NCI-H1092 treated with DMSO at 0.1 percent for 48 hours (cell line): ENCODE data around the gene LSM14B.
"Not testable (repeated sequence)": the region's sequence is repeated elsewhere in the genome, so short reads cannot be mapped to it uniquely, and the experiment has no call there.

Experiments
- DNase-seq: peaks from one replicate; lab custom pipeline; 2025; lab: John Stamatoyannopoulos, UW

Gene LSM14B

GRCh38 chr20:62112368-62112767 is 9.9 kb upstream of the LSM14B start:
- no peak for DNase-seq

DNA sequence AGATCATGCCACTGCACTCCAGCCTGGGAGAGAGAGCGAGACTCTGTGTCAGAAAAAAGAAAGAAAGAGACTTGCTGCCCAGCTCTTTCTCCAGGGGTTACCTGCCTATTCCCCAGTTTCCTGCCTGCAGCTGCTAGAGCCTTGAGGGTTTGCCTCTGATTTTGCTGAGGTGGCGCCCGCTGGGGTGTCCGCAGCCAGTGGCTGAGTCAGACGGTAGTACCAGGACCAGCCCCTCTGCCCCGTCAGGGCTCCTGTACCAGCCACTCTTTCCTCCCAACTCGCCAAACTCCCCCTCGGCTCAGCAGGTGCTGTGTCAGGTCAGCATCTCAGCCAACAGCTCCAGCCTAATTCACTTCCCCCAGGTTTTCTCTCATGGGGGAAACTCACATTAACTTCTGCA is 7.4 kb upstream of the LSM14B start:
- no peak for DNase-seq

DNA sequence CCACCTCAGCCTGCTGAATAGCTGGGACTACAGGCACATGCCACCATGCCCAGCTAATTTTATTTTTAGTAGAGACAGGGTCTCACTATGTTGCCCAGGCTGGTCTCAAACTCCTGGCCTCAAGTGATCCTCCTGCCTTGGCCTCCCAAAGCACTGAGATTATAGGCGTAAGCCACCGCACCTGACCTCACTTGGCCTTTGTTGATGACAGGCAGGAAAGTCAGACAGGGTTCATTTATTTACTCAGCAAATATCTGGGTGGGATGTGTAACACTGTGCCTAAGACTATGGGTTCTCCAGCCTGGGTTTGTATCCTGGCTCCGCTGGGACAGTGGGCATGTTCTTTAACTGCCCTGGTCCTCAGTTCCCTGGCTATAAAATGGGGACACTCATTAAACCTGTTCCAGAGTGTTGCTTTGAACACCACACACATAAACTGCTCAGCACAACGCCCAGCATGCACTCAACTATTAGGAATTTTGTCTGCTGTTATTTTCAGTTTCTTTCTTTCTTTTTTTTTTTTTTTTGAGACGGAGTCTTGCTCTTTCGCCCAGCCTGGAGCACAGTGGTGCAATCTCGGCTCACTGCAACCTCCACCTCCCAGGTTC is 6.4 kb upstream of the LSM14B start:
- DNase-seq = not testable (repeated sequence)

- DNase-seq = no peak
Measured at GRCh38 chr20:62116558-62117361, 5.5 kb upstream of the LSM14B start.

GRCh38 chr20:62117362-62117646 is 5.0 kb upstream of the LSM14B start:
- peak; percentile 63 for DNase-seq

DNA sequence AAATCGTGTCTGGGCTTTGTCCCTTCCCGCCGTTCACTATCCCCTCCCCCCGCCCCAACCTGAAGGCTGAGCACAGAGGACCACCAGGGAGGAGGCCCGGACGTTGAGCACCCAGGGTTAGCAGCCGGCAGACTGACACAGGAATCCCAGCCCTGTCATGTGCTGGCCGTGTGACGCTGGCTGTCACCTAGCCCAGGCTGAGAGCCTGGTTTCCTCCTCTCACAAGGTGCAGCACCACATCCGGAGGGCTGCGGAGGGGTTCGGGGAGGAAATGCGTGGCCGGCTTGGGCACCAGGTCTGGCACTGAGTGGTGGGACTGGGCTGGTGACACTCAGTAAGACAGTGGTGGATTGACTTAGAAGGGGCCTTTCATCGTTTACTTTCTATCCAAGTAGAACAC is 4.6 kb upstream of the LSM14B start:
- peak; percentile 42 for DNase-seq

DNA sequence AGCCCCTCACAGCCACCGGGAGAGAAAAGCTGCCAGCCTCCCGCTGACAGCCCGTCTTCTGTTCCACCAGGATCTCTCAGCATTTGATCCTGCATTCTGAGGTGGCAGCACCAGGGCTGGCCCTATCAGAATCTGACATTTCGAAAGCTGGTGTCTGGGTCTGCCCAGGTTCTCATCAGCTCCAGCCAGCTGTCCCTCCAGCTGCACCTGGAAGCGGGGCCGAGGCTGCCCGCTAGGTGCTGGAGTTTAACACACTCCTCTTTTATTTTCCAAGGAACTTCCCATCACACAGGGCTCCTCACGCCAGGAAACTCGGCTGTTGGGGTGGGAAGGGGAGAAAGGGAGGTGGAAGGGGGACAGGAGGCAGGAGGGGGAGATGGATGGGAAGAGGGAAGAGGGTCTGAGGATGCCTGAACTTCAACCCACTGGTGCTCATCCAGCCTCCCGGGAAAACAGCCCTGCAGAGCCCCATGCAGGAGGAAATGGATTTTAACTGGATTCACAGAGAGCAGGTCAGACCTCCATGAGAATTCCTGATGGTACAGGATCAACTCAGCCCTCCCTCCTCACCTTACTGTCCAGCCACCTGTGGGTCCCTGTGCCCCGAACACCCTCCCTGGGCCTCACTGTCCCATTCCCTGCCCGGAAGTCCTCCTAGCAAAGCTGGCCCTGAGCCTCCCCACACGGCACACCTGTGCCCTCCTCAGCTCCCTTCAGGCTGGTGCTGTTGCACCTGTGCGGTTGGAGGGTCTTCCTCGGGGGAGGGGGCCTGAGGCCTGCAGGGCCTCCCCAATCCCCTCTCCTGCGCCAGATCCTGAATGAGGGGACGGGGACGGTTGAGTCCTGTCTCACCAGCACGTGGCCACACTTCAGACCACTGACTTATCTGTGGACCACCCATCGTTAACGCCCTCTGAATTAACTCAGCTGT is 3.9 kb upstream of the LSM14B start:
- no peak for DNase-seq

DNA sequence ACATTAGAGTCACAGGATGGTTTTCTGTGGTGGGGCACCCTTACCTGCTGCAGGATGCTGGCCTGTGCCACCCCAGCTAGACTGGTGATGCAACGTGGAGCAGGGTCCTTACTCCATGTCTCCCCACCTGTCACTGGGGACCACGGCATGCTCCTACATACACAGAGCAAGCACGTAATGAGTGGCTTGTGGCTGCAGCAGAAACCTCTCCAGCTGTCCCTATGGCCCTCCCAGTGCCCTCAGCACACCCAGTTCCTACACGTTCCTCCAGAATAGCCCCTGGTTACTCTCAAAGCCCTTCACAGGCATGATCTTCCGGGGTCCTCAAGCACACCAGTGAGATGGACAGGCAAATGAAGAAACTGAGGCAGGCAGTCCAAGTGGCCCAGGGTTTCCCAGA is 3.2 kb upstream of the LSM14B start:
- DNase-seq = no peak

DNA sequence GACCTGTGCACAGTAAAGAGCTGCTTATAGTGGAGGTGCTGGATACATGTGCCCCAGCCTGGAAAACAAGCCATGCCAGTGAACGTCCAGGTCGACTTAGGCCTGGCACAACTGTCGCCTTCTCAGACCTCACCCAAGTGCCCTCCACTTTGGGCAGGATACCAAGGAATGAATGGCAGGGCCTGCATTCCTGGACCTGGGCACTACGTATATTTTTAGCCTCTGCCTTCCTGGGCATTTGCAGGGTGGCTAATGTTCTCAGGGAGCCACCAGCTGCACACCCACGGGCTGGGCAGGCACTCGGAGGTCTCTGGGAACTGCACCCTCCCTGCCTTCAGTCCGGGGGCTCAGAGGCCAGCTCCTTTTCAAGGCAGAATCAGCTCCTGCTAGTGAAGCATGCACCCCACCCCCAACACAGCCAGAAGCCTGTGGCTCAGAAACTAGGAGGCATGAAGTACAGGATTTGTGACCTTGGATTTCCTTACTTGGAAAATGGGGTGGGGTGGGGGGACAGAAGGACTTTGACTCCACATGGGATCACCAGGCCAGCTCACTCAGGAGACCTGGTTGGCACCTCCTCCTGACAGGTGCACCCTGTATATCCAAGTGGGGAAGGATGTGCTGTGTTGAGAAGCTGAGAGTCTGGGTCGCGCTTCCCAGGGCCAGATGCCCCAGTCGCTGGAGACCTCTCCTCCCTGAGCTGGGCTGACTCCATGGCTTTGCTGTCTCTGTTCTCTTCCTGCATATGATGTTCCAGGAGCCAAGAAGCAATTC is 2.5 kb upstream of the LSM14B start:
- DNase-seq = no peak

DNA sequence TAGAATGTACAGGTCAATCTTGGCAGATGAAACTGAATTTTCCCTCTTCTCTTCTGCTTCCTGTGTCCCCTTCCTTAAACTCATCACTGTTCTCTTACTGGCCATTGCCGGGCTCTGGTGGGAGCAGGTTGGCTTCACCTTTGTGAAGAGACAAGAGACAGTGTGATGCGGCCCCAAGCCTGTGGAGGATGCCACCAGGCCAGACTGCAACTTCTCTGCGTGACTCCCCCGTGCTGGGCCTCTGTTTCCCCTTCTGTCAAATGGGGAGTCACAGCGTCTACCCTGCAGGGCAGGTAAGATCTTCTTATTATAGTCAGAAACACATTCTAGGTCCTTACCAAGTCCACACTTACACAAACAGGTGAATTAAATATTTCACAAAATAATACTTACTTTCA is 1.9 kb upstream of the LSM14B start:
- no peak for DNase-seq

DNA sequence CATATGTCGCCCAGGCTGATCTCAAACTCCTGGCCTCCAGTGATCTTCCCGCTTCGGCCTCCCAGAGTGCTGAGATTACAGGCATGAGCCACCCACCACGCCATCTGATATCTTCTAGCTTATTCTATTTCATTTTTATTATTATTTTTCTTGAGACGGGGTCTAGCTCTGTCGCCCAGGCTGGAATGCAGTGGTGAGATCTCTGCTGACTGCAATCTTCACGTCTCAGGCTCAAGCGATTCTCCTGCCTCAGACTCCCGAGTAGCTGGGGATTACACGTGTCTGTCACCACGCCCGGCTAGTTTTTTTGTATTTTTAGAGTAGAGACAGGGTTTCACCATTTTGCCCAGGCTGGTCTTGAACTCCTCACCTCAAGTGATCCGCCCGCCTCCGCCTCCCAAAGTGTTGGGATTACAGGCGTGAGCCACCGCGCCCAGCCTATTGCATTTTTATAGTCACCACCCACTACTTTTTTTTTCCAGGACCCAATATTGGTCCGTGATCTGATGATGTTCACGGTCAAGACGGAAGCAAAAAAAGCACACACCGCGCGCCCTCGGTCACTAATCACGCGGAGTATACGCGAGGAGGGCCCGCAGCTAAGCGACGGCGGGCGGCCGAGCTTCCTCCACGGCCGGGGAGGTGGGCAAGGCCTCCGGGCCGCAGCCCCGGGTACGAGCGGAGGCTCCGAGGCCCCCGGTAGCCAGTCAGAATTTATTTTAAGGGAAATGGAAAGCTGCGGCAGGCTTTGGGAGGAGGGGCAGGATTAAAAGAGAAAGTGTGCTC is 1.1 kb upstream of the LSM14B start:
- DNase-seq = no peak

DNA sequence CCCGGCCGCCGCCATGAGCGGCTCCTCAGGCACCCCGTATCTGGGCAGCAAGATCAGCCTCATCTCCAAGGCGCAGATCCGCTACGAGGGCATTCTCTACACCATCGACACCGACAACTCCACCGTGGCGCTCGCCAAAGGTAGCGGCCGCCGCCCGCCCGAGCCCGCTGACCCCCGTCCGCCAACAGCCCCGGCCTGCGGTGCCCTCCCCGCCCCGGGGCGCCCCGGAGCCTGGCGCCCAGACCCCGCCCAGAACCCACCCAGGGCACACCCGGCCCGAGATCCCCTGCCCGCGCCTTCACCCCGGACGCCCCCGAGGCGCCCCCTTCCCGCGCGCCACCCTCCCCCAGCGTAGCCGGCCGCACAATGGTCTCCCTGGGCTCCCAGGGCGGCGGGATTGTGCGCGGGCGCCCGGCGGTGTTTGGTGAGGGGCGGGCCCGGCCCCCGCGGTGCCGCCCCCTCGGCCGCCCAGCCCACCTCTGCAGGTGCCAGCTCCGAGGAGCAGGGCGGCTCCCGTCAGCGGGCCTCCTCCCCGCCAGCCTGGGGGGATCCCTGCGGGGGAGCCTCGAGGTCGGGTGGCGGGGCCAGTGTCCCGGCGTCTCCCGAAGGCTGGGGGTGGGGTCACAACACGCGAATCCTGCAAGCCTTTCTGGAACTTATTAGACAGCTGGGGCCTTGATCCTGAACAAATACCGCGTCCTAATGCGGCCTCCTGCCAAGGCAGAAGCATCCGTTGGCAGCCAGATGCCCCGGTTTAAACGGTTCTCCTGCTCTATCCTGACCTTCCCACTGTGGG is 577 bp downstream of the LSM14B start:
- DNase-seq = peak; percentile 55

- DNase-seq = no peak
Measured at GRCh38 chr20:62123450-62124118, 1.3 kb downstream of the LSM14B start.

- DNase-seq = no peak
Measured at GRCh38 chr20:62126141-62126540, 3.9 kb downstream of the LSM14B start.

DNA sequence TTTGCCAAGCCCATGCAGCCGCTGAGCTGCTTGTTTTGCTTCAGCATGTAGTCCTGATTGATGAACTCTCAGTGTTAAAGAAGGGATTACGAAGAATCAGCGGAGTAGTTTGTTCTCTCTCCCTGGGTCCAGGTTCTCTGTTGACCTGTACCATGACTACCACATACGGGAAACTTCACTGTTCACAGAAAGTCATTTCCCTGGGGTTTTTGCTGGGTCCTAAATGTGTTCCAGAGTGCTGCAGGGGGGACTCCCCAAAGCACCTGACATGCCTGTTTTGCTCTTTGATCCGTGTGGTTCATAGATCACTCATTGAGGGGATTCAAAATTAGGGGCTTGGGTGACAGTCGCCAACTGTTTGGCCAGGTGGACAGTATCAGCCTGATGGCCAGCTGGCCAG is 5.5 kb downstream of the LSM14B start:
- DNase-seq = no peak

DNA sequence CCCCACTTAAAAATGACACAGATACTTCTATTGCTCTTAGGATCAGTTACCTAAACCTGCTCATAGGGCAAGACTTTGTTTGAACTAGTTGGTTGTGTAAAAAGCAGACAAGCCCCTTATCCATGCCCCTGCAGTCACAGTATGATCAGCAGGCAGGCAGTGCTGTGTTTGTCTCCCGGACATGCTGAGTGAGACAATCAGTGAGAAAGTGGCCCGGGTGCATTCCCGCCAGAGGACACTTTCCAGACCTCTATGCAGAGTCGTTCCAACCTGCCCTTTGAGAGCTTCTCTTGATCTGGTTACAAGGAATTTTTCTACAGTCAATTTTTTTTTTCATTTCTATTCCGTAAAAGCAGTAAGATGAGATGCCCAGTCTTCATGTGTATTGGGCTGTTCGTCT is 6.2 kb downstream of the LSM14B start:
- DNase-seq = no peak

GRCh38 chr20:62129731-62130531 is 7.7 kb downstream of the LSM14B start:
- peak; percentile 4 for DNase-seq

DNA sequence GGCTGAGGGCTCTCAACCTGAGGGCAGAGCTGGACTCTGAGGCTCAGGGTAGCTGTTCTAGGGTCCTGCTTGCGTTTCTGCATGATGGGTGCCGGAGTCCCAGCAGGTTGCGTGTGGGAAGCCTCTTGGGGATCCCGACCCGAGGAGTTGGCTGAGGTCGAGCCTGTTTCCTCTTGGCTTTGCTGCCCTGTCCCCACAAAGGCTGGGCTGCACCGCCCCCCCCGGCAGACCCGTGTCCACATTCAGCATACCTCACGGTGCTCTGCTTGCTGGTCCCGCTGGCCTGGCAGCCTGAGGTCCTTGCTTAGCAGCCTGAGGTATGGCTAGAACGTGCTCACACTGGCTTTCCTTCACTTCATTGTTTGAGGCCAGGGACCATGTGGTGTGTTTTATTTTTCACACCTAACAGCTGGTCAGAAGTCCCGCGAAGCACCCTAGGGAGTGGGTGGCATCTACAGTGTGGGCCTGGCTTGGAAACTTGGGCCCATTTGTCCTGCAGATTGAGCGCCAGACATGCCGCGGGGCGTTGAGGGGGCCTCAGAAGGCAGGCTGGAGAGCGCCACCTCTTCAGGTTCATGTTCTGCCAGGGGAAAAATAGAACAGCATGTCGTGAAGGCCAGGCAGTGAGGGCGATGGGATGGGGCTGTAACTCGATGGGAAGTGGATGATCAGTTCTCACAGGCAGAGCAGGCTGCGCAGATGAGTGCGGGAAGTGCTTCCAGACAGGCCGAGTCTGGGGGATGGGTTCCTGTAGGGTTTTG is 9.5 kb downstream of the LSM14B start:
- no peak for DNase-seq
